Sigmoid colon (tissue), 4 donors: ENCODE data around the gene HABP4.

Source experiments
- EP300 ChIP-seq, 4 donors: sonication (generic); formaldehyde crosslinking; IDR thresholded peaks; one replicate each; pipeline ENCODE4 v1.6.1; 2017; ENCODE audit warnings: antibody characterized with exemption in 4 of 4
- POLR2A ChIP-seq, 2 donors: fragments of 450-650 bp; IDR thresholded peaks; one replicate each; pipeline ENCODE4 v1.6.1; 2016; ENCODE audit warnings: antibody characterized with exemption in 2 of 2, mild to moderate bottlenecking in 2 of 2, moderate library complexity in 2 of 2
- POLR2AphosphoS5 ChIP-seq, 4 donors: sonication (generic); formaldehyde crosslinking; IDR thresholded peaks; one replicate each; pipeline ENCODE4 v1.6.1; 2017; ENCODE audit warnings: antibody characterized with exemption in 4 of 4
- TF ChIP-seq, protein P1 (sequence below), 4 experiments: fragments of 450-650 bp in 3 of 4; fragments of 200-600 bp in 1 of 4; IDR thresholded peaks; one replicate each; pipeline ENCODE4 v1.5.1; 2016 to 2019; ENCODE audit warnings: antibody characterized with exemption in 4 of 4, mild to moderate bottlenecking in 3 of 4, moderate library complexity in 2 of 4

DNA sequence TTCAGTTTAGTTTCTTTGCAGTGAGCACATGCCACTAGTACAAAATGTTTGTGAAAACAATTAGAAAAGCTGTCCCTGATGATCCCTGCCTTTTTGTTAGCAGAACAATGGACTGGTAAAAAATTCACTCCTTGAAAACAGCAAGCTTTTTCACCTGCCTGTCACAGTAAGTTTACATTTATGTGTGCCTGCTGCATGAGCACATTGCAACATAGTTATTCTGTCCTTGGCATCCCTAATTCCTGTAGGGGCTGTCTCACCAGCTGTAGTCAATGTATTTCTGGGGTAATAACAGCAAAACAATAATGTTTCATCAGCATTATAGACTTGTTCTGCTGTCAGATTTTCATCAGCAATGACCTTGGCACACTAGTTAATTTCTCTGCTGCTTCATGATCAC, 20.2 kb upstream of the HABP4 start:
- TF ChIP-seq, protein P1, sequence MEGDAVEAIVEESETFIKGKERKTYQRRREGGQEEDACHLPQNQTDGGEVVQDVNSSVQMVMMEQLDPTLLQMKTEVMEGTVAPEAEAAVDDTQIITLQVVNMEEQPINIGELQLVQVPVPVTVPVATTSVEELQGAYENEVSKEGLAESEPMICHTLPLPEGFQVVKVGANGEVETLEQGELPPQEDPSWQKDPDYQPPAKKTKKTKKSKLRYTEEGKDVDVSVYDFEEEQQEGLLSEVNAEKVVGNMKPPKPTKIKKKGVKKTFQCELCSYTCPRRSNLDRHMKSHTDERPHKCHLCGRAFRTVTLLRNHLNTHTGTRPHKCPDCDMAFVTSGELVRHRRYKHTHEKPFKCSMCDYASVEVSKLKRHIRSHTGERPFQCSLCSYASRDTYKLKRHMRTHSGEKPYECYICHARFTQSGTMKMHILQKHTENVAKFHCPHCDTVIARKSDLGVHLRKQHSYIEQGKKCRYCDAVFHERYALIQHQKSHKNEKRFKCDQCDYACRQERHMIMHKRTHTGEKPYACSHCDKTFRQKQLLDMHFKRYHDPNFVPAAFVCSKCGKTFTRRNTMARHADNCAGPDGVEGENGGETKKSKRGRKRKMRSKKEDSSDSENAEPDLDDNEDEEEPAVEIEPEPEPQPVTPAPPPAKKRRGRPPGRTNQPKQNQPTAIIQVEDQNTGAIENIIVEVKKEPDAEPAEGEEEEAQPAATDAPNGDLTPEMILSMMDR (IDR thresholded peaks at IDR 0.05), result no peak
- TF ChIP-seq POLR2A (IDR thresholded peaks at IDR 0.05) (no peak), EP300 (IDR thresholded peaks at IDR 0.05) (no peak), POLR2AphosphoS5 (IDR thresholded peaks at IDR 0.05) (no peak)
